GM23338 (cell line): ENCODE measurements around the gene IQGAP1. TPM values are rescaled to one million over a fixed set of nuclear protein-coding genes. Genes with fewer than 3 reads are reported as not detected.

ENCODE experiments used
- ATAC-seq: fragments of 200-7000 bp; cut with Tn5 transposase; 3 replicates; pipeline ENCODE4 v1.9.1; 2020
- DNase-seq: peaks from one replicate; pipeline ENCODE4 v3.0.0-alpha.2; 2015; ENCODE audit warnings: low spot score
- H2AFZ ChIP-seq: fragments of 200-600 bp; sonication (generic); 2 replicates; pipeline ENCODE4 v1.8.0; 2016; ENCODE audit warnings: antibody characterized with exemption, mild to moderate bottlenecking, moderate library complexity
- H3F3A ChIP-seq: fragments of 200-600 bp; sonication (generic); replicated peaks from 2 replicates; pipeline ENCODE4 v1.8.0; 2017; ENCODE audit warnings: antibody characterized with exemption, mixed run types, low read depth
- H3K27ac ChIP-seq: fragments of 200-600 bp; sonication (generic); 2 replicates; pipeline ENCODE4 v1.6.1; 2016; ENCODE audit warnings: low read depth
- H3K27me3 ChIP-seq: fragments of 200-600 bp; sonication (generic); 2 replicates; pipeline ENCODE4 v1.8.0; 2016; ENCODE audit warnings: mild to moderate bottlenecking, mixed run types, moderate library complexity; ENCODE audit not compliant: insufficient read depth
- H3K36me3 ChIP-seq: fragments of 200-600 bp; sonication (generic); 2 replicates; pipeline ENCODE4 v1.8.0; 2016; ENCODE audit warnings: mild to moderate bottlenecking; ENCODE audit not compliant: insufficient read depth
- H3K4me1 ChIP-seq: fragments of 200-600 bp; sonication (generic); 2 replicates; pipeline ENCODE4 v1.8.0; 2016; ENCODE audit warnings: mild to moderate bottlenecking, moderate library complexity; ENCODE audit not compliant: insufficient read depth
- H3K4me2 ChIP-seq: fragments of 200-600 bp; sonication (generic); 2 replicates; pipeline ENCODE4 v1.7.1; 2017; ENCODE audit warnings: mixed run types
- H3K4me3 ChIP-seq: fragments of 200-600 bp; sonication (generic); 2 replicates; pipeline ENCODE4 v1.6.1; 2016; ENCODE audit warnings: mixed run types
- H3K79me2 ChIP-seq: fragments of 200-600 bp; sonication (generic); replicated peaks from 2 replicates; pipeline ENCODE4 v1.8.0; 2017; ENCODE audit warnings: mild to moderate bottlenecking; ENCODE audit not compliant: insufficient read depth
- H3K9me2 ChIP-seq: fragments of 200-600 bp; sonication (generic); 2 replicates; pipeline ENCODE4 v1.8.0; 2017; ENCODE audit not compliant: insufficient read depth
- H4K20me1 ChIP-seq: fragments of 200-600 bp; sonication (generic); replicated peaks from 2 replicates; pipeline ENCODE4 v1.8.0; 2017; ENCODE audit warnings: mild to moderate bottlenecking; ENCODE audit not compliant: insufficient read depth
- H3K27ac Mint-ChIP-seq: 2 replicates; pipeline ENCODE4 v1.8.0; 2020; ENCODE audit warnings: inconsistent platforms, mild to moderate bottlenecking, moderate library complexity, mixed read lengths
- H3K27me3 Mint-ChIP-seq: 3 replicates; pipeline ENCODE4 v1.8.0; 2022; ENCODE audit warnings: low read depth, mild to moderate bottlenecking, moderate library complexity, mixed read lengths, inconsistent platforms; ENCODE audit not compliant: insufficient read depth, poor library complexity
- H3K36me3 Mint-ChIP-seq: 3 replicates; pipeline ENCODE4 v1.8.0; 2021; ENCODE audit warnings: low read depth, mild to moderate bottlenecking, inconsistent platforms, moderate library complexity, mixed read lengths
- H3K4me1 Mint-ChIP-seq: 3 replicates; pipeline ENCODE4 v1.8.0; 2020; ENCODE audit warnings: mild to moderate bottlenecking, inconsistent platforms, mixed read lengths
- H3K4me3 Mint-ChIP-seq: 3 replicates; pipeline ENCODE4 v1.8.0; 2021; ENCODE audit warnings: moderate library complexity, mild to moderate bottlenecking, inconsistent platforms, mixed read lengths
- H3K9me3 Mint-ChIP-seq: 3 replicates; pipeline ENCODE4 v1.8.0; 2020; ENCODE audit warnings: moderate library complexity, mild to moderate bottlenecking, inconsistent platforms, mixed read lengths
- CREB1 ChIP-seq: fragments of 250-450 bp; sonication (Bioruptor Pico); IDR thresholded peaks from 2 replicates; pipeline ENCODE4 v1.5.0; 2020; ENCODE audit warnings: low read depth, mild to moderate bottlenecking, moderate library complexity
- CTCF ChIP-seq, 2 experiments: fragments of 200-600 bp in 1 of 2; sonication (generic) in 1 of 2; conservative IDR thresholded peaks; 2 replicates each; pipeline versions ENCODE4 v1.5.1 to v1.6.1; 2016 to 2017; ENCODE audit warnings: antibody characterized with exemption in 2 of 2, low read depth in 2 of 2, mild to moderate bottlenecking in 2 of 2, moderate library complexity in 1 of 2
- ETS1 ChIP-seq: IDR thresholded peaks from 2 replicates; pipeline ENCODE4 v1.6.1; 2016; ENCODE audit warnings: antibody characterized with exemption
- EZH2 ChIP-seq: fragments of 200-600 bp; sonication (generic); IDR thresholded peaks from one replicate; pipeline ENCODE4 v1.8.0; 2017; ENCODE audit warnings: antibody characterized with exemption, mild to moderate bottlenecking, low read depth; ENCODE audit not compliant: unreplicated experiment
- EZH2phosphoT487 ChIP-seq: fragments of 200-600 bp; sonication (generic); IDR thresholded peaks from one replicate; pipeline ENCODE4 v1.8.1; 2018; ENCODE audit warnings: antibody characterized with exemption; ENCODE audit not compliant: unreplicated experiment
- JUNB ChIP-seq: IDR thresholded peaks from one replicate; pipeline ENCODE4 v1.6.1; 2016; ENCODE audit warnings: antibody characterized with exemption; ENCODE audit not compliant: unreplicated experiment
- NANOG ChIP-seq: IDR thresholded peaks from 2 replicates; pipeline ENCODE4 v1.6.1; 2016; ENCODE audit warnings: antibody characterized with exemption, borderline replicate concordance
- POLR2AphosphoS5 ChIP-seq: IDR thresholded peaks from 2 replicates; pipeline ENCODE4 v1.6.1; 2016; ENCODE audit warnings: antibody characterized with exemption, low read depth
- REST ChIP-seq: IDR thresholded peaks from one replicate; pipeline ENCODE4 v1.6.1; 2018; ENCODE audit warnings: antibody characterized with exemption; ENCODE audit not compliant: unreplicated experiment
- STAT1 ChIP-seq: IDR thresholded peaks from one replicate; pipeline ENCODE4 v1.6.1; 2016; ENCODE audit warnings: antibody characterized with exemption; ENCODE audit not compliant: unreplicated experiment
- ZNF114 ChIP-seq: fragments of 250-450 bp; sonication (Bioruptor Pico); IDR thresholded peaks from 2 replicates; pipeline ENCODE4 v1.5.0; 2020; ENCODE audit warnings: mild to moderate bottlenecking, moderate library complexity
- ZNF331 ChIP-seq: fragments of 250-450 bp; sonication (Bioruptor Pico); IDR thresholded peaks from 2 replicates; pipeline ENCODE4 v1.5.0; 2020; ENCODE audit warnings: low read depth, mild to moderate bottlenecking, moderate library complexity
- ZNF462 ChIP-seq: fragments of 250-450 bp; sonication (Bioruptor Pico); IDR thresholded peaks from 2 replicates; pipeline ENCODE4 v1.5.0; 2020; ENCODE audit warnings: mild to moderate bottlenecking, moderate library complexity
- polyA plus RNA-seq: library from polyadenylated mRNA; unstranded; fragments of >200 nt; fragmentation: Nextera tagmentation; extraction: Ambion mirVana; gene quantifications from 2 replicates; pipeline ENCODE4 v1.2.1, GENCODE V29; 2016
- total RNA-seq: library from RNA; depleted of rRNA; stranded (reverse); fragments of >200 nt; shearing (Covaris generic); gene quantifications from 2 replicates; pipeline ENCODE4 v1.2.3, GENCODE V29; 2014

Gene IQGAP1
- total and polyA plus RNA-seq, 2 experiments from 2014 or later, result 92.7 to 159 TPM

GRCh38 chr15:90394074-90394473, 6.0 kb downstream of the IQGAP1 start:
- H3K4me1 ChIP-seq, result peaks cover 70% of the 10 kb centered on the region
- H3K36me3 ChIP-seq, result no peaks in the 10 kb centered on the region
- H3K27ac Mint-ChIP-seq, result peak overlapping the region; percentile 87
- peaks cover 93% of the 10 kb centered on the region for H3K79me2 ChIP-seq
- H3K36me3 Mint-ChIP-seq, result peaks cover 23% of the 10 kb centered on the region
- no peak overlapping the region for H3K4me3 ChIP-seq
- H3K4me1 Mint-ChIP-seq, result peaks cover 65% of the 10 kb centered on the region
- H3K9me3 Mint-ChIP-seq, result no peaks in the 10 kb centered on the region
- 0 out of 2 replicates have a peak, but pooled peaks cover under 1% of the 10 kb centered on the region for H4K20me1 ChIP-seq
- peak overlapping the region; percentile 62; the same call in 1 of the 2 replicates for H3K4me2 ChIP-seq
- H3F3A ChIP-seq, result no peaks in the 10 kb centered on the region
- peaks cover 10% of the 10 kb centered on the region for H3K27me3 Mint-ChIP-seq
- H3K27me3 ChIP-seq, result no peaks in the 10 kb centered on the region
- no peak overlapping the region for H2AFZ ChIP-seq
- no peak for DNase-seq
- no peak; the same call in 2 of the 3 replicates for ATAC-seq
- peak overlapping the region; percentile 86 for H3K27ac ChIP-seq
- TF ChIP-seq ZNF462 (no peak), NANOG (no peak), EZH2phosphoT487 (no peak), EZH2 (no peak), ETS1 (no peak), ZNF331 (no peak), POLR2AphosphoS5 (no peak), JUNB (no peak), CTCF (conservative IDR thresholded peaks at IDR 0.05; ENCODE audit: low read depth in 2 of 2) (no peak), REST (no peak), CREB1 (CRISPR knock-in tag) (no peak), STAT1 (no peak), ZNF114 (CRISPR knock-in tag) (no peak)
- no peaks in the 10 kb centered on the region for H3K9me2 ChIP-seq
- H3K4me3 Mint-ChIP-seq, result no peak overlapping the region
